GM21825 (cell line): ENCODE results near the gene TMX1.
A peak's percentile ranks its signal among the peaks of the same experiment; 100 is the strongest.
"Not testable (repeated sequence)": the region's sequence is repeated elsewhere in the genome, so short reads cannot be mapped to it uniquely, and the experiment has no call there.

Source experiments
- ATAC-seq: cut with Tn5 transposase; IDR thresholded peaks from one replicate; pipeline ENCODE4 v1.9.1; 2021; ENCODE audit warnings: mild to moderate bottlenecking, moderate library complexity; ENCODE audit not compliant: unreplicated experiment

TMX1 gene

GRCh38 chr14:51239813-51240803 lies at the start of gene TMX1:
Gene TMX1 (plus strand): TSS chr14:51240247. CDS start chr14:51240293, 46 bp downstream.
- ATAC-seq, result peak; percentile 87

- ATAC-seq, result no peak
These were observed 38.2 kb upstream of the TMX1 start for GRCh38 chr14:51201890-51202289.

GRCh38 chr14:51202914-51203665 lies 37.0 kb upstream of the TMX1 start:
- ATAC-seq, result peak; percentile 72

GRCh38 chr14:51203881-51204280 lies 36.2 kb upstream of the TMX1 start:
- no peak for ATAC-seq

GRCh38 chr14:51205486-51205885 lies 34.6 kb upstream of the TMX1 start:
- no peak for ATAC-seq

GRCh38 chr14:51206462-51206861 lies 33.6 kb upstream of the TMX1 start:
- no peak for ATAC-seq

- ATAC-seq, result no peak
These were observed 32.4 kb upstream of the TMX1 start for GRCh38 chr14:51207621-51208020.

GRCh38 chr14:51208982-51209381 lies 31.1 kb upstream of the TMX1 start:
- ATAC-seq, result no peak

GRCh38 chr14:51209457-51209856 lies 30.6 kb upstream of the TMX1 start:
- ATAC-seq, result peak; percentile 57

GRCh38 chr14:51210594-51210993 lies 29.5 kb upstream of the TMX1 start:
- ATAC-seq, result no peak

GRCh38 chr14:51211149-51211548 lies 28.9 kb upstream of the TMX1 start:
- no peak for ATAC-seq

GRCh38 chr14:51216602-51217001 lies 23.4 kb upstream of the TMX1 start:
- ATAC-seq, result no peak

GRCh38 chr14:51219473-51220448 lies 20.3 kb upstream of the TMX1 start:
- no peak for ATAC-seq

- not testable (repeated sequence) for ATAC-seq
These were observed 16.6 kb upstream of the TMX1 start for GRCh38 chr14:51223463-51223862.

- no peak for ATAC-seq
These were observed 15.5 kb upstream of the TMX1 start for GRCh38 chr14:51224551-51224950.

GRCh38 chr14:51225751-51226150 lies 14.3 kb upstream of the TMX1 start:
- ATAC-seq, result no peak

GRCh38 chr14:51228391-51228790 lies 11.7 kb upstream of the TMX1 start:
- no peak for ATAC-seq

- no peak for ATAC-seq
These were observed 11.2 kb upstream of the TMX1 start for GRCh38 chr14:51228890-51229289.

- no peak for ATAC-seq
These were observed 3.7 kb upstream of the TMX1 start for GRCh38 chr14:51236314-51236713.

- no peak for ATAC-seq
These were observed 845 bp downstream of the TMX1 start for GRCh38 chr14:51240804-51241380.
